Subcutaneous abdominal adipose tissue (tissue), 5 donors: Measurements from ENCODE around the gene ABCD2.
A peak's percentile ranks its signal among the peaks of the same experiment; 100 is the strongest.

Experiments
- H3K27ac ChIP-seq: one replicate; pipeline ENCODE4 v1.7.0; 2013; ENCODE audit warnings: low read depth, mild to moderate bottlenecking, inconsistent platforms, low read length, moderate library complexity
- H3K27me3 ChIP-seq, 5 donors: one replicate each; pipeline ENCODE4 v1.7.0; 2013; ENCODE audit warnings: low read length in 5 of 5, inconsistent platforms in 1 of 5; ENCODE audit not compliant: control insufficient read depth in 5 of 5, insufficient read depth in 4 of 5
- H3K36me3 ChIP-seq, 5 donors: one replicate each; pipeline ENCODE4 v1.7.0; 2013; ENCODE audit warnings: low read length in 5 of 5; ENCODE audit not compliant: control insufficient read depth in 5 of 5, insufficient read depth in 5 of 5
- H3K4me1 ChIP-seq, 5 donors: one replicate each; pipeline ENCODE4 v1.7.0; 2013; ENCODE audit warnings: low read length in 5 of 5, mild to moderate bottlenecking in 3 of 5, moderate library complexity in 1 of 5; ENCODE audit not compliant: control insufficient read depth in 5 of 5, insufficient read depth in 5 of 5
- H3K4me3 ChIP-seq, 5 donors: one replicate each; pipeline ENCODE4 v1.7.0; 2013; ENCODE audit warnings: low read length in 5 of 5, low read depth in 1 of 5
- H3K9ac ChIP-seq, 5 donors: one replicate each; pipeline ENCODE4 v1.7.0; 2013; ENCODE audit warnings: low read length in 5 of 5, mild to moderate bottlenecking in 4 of 5, moderate library complexity in 3 of 5
- H3K9me3 ChIP-seq, 5 donors: one replicate each; pipeline ENCODE4 v1.7.0; 2013; ENCODE audit warnings: low read length in 5 of 5; ENCODE audit not compliant: control insufficient read depth in 5 of 5
- donor health status: healthy.
- donor health status: healthy.
- donor health status: healthy.
- donor health status: healthy.
- donor health status: healthy.

Gene ABCD2

GRCh38 chr12:39619660-39620433 is at the start of gene ABCD2:
Gene ABCD2 (minus strand): TSS chr12:39619803. CDS start chr12:39619615, 188 bp downstream.
- Histone ChIP-seq H3K4me3 (peak within 1 kb of the TSS; percentile 67 to 89 (median 77)), H3K9ac (peak within 1 kb of the TSS; percentile 70 to 88 (median 76)), H3K36me3 (no peaks in the 10 kb centered on the region), H3K9me3 (no peaks in the 10 kb centered on the region), H3K27ac (peak within 1 kb of the TSS; percentile 91), H3K27me3 (no peaks in the 10 kb centered on the region), H3K4me1 (peaks cover 0 to 23% (median 20%) of the 10 kb centered on the region in 5 donors)

- Histone ChIP-seq H3K27ac (no peak overlapping the region), H3K4me3 (no peak overlapping the region), H3K27me3 (no peaks in the 10 kb centered on the region), H3K9me3 (no peaks in the 10 kb centered on the region), H3K4me1 (no peaks in the 10 kb centered on the region), H3K9ac (no peak overlapping the region), H3K36me3 (no peaks in the 10 kb centered on the region)
These were observed 40.5 kb upstream of the ABCD2 start for GRCh38 chr12:39660101-39660500.

- Histone ChIP-seq H3K36me3 (no peaks in the 10 kb centered on the region), H3K27ac (no peak overlapping the region), H3K4me3 (no peak overlapping the region), H3K9me3 (peaks cover 0 to 3% (median 0%) of the 10 kb centered on the region in 5 donors), H3K4me1 (peaks cover 0 to 4% (median 0%) of the 10 kb centered on the region in 5 donors), H3K27me3 (no peaks in the 10 kb centered on the region), H3K9ac (no peak overlapping the region)
These were observed 27.8 kb upstream of the ABCD2 start for GRCh38 chr12:39647383-39647782.

GRCh38 chr12:39646963-39647362 is 27.4 kb upstream of the ABCD2 start:
- no peaks in the 10 kb centered on the region for H3K36me3 ChIP-seq
- no peaks in the 10 kb centered on the region for H3K27me3 ChIP-seq
- no peak overlapping the region for H3K27ac ChIP-seq
- peaks cover 0 to 4% (median 0%) of the 10 kb centered on the region in 5 donors for H3K4me1 ChIP-seq
- H3K4me3 ChIP-seq = no peak overlapping the region
- no peak overlapping the region for H3K9ac ChIP-seq
- no peaks in the 10 kb centered on the region for H3K9me3 ChIP-seq

GRCh38 chr12:39643052-39643451 is 23.4 kb upstream of the ABCD2 start:
- Histone ChIP-seq H3K9ac (no peak overlapping the region), H3K9me3 (no peaks in the 10 kb centered on the region), H3K4me3 (no peak overlapping the region), H3K36me3 (no peaks in the 10 kb centered on the region), H3K4me1 (peaks cover 0 to 13% (median 3%) of the 10 kb centered on the region in 5 donors), H3K27ac (no peak overlapping the region), H3K27me3 (no peaks in the 10 kb centered on the region)

GRCh38 chr12:39638840-39639239 is 19.2 kb upstream of the ABCD2 start:
- H3K9ac ChIP-seq = no peak overlapping the region
- H3K27ac ChIP-seq = no peak overlapping the region
- no peaks in the 10 kb centered on the region for H3K9me3 ChIP-seq

GRCh38 chr12:39638178-39638577 is 18.6 kb upstream of the ABCD2 start:
- H3K27ac ChIP-seq = no peak overlapping the region
- H3K4me3 ChIP-seq = no peak overlapping the region
- H3K36me3 ChIP-seq = no peaks in the 10 kb centered on the region
- H3K4me1 ChIP-seq = peaks cover 0 to 11% (median 3%) of the 10 kb centered on the region in 5 donors
- no peaks in the 10 kb centered on the region for H3K27me3 ChIP-seq
- no peak overlapping the region for H3K9ac ChIP-seq
- no peaks in the 10 kb centered on the region for H3K9me3 ChIP-seq

More at GRCh38 chr12:39638840-39639239, 19.2 kb upstream of the ABCD2 start:
- Histone ChIP-seq H3K36me3 (no peaks in the 10 kb centered on the region), H3K4me1 (peaks cover 0 to 11% (median 3%) of the 10 kb centered on the region in 5 donors), H3K4me3 (no peak overlapping the region), H3K27me3 (no peaks in the 10 kb centered on the region)

- Histone ChIP-seq H3K27ac (no peak overlapping the region), H3K27me3 (no peaks in the 10 kb centered on the region), H3K4me3 (no peak overlapping the region), H3K36me3 (no peaks in the 10 kb centered on the region), H3K9ac (no peak overlapping the region), H3K4me1 (peaks cover 0 to 7% (median 0%) of the 10 kb centered on the region in 5 donors), H3K9me3 (no peaks in the 10 kb centered on the region)
These were observed 13.1 kb upstream of the ABCD2 start for GRCh38 chr12:39632670-39633069.

- H3K9ac ChIP-seq = no peak overlapping the region
- H3K27ac ChIP-seq = no peak overlapping the region
- no peaks in the 10 kb centered on the region for H3K27me3 ChIP-seq
- no peaks in the 10 kb centered on the region for H3K9me3 ChIP-seq
- H3K4me3 ChIP-seq = no peak overlapping the region
- peaks cover 0 to 10% (median 0%) of the 10 kb centered on the region in 5 donors for H3K4me1 ChIP-seq
- no peaks in the 10 kb centered on the region for H3K36me3 ChIP-seq
These were observed 9.2 kb upstream of the ABCD2 start for GRCh38 chr12:39628836-39629235.

- no peaks in the 10 kb centered on the region for H3K9me3 ChIP-seq
These were observed 8.3 kb upstream of the ABCD2 start for GRCh38 chr12:39627914-39628313.

More at GRCh38 chr12:39627914-39628313, 8.3 kb upstream of the ABCD2 start:
- no peaks in the 10 kb centered on the region for H3K27me3 ChIP-seq
- H3K9ac ChIP-seq = no peak overlapping the region
- H3K27ac ChIP-seq = peak overlapping the region; percentile 75
- no peak overlapping the region for H3K4me3 ChIP-seq
- H3K4me1 ChIP-seq = peaks cover 0 to 12% (median 0%) of the 10 kb centered on the region in 5 donors
- H3K36me3 ChIP-seq = no peaks in the 10 kb centered on the region
